ENCODE results near the gene VCL.

DNA sequence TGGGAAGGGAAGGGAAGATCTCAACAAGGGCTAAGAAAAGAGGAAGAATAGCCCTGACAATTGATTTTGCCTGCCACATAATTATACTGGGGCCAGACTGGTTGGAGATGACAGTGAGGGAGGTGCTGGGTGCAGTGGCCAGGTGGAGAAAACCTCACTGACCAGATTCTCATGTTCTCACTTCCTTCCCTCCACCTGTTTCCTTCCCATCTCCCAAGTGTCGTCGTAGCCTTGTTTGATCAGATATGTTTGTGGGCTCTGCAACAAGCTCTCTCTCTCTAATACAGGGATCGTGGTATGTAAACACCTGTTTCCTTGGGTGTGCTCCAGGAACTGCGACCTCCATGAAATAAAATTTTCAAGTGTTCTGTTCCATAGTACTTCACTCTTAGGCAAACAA lies 60.2 kb downstream of the VCL start:
- TF ChIP-seq, protein P1, sequence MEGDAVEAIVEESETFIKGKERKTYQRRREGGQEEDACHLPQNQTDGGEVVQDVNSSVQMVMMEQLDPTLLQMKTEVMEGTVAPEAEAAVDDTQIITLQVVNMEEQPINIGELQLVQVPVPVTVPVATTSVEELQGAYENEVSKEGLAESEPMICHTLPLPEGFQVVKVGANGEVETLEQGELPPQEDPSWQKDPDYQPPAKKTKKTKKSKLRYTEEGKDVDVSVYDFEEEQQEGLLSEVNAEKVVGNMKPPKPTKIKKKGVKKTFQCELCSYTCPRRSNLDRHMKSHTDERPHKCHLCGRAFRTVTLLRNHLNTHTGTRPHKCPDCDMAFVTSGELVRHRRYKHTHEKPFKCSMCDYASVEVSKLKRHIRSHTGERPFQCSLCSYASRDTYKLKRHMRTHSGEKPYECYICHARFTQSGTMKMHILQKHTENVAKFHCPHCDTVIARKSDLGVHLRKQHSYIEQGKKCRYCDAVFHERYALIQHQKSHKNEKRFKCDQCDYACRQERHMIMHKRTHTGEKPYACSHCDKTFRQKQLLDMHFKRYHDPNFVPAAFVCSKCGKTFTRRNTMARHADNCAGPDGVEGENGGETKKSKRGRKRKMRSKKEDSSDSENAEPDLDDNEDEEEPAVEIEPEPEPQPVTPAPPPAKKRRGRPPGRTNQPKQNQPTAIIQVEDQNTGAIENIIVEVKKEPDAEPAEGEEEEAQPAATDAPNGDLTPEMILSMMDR (IDR thresholded peaks at IDR 0.05), result no peak
- TF ChIP-seq POLR2A (IDR thresholded peaks at IDR 0.05), result no peak
